B cell (primary cell): ENCODE data around the gene PTPN14. TPM values are rescaled to one million over a fixed set of nuclear protein-coding genes. Genes with fewer than 3 reads are reported as not detected.

Experiments used
- ATAC-seq: fragments of 200-7000 bp; cut with Tn5 transposase; one replicate; pipeline ENCODE4 v1.10.0; 2021; ENCODE audit warnings: low read depth, mild to moderate bottlenecking, moderate number of reproducible peaks, moderate library complexity
- CTCF ChIA-PET: fragments of 350-600 bp; sonication (Branson Sonifier 250); formaldehyde crosslinking; loops from one replicate; lab custom pipeline; 2021; ENCODE audit warnings: antibody characterized with exemption, inconsistent platforms; lab: Charles Lee
- POLR2A ChIA-PET: fragments of 350-600 bp; sonication (Branson Sonifier 250); formaldehyde crosslinking; loops from one replicate; lab custom pipeline; 2021; ENCODE audit warnings: antibody characterized with exemption; lab: Charles Lee
- DNase-seq: peaks from one replicate; pipeline ENCODE4 v3.0.0; 2013
- H2AFZ ChIP-seq: 2 replicates; pipeline ENCODE4 v1.6.1; 2012; ENCODE audit warnings: mild to moderate bottlenecking, low read depth, low read length; ENCODE audit not compliant: insufficient read depth, poor library complexity, severe bottlenecking
- H3K27ac ChIP-seq, 2 donors: 1 replicate in 1 of 2; 2 replicates in 1 of 2; pipeline ENCODE4 v1.5.1; 2012 to 2013; ENCODE audit warnings: low read length in 2 of 2, mild to moderate bottlenecking in 2 of 2, moderate library complexity in 1 of 2
- H3K27me3 ChIP-seq, 4 experiments: fragments of 200-600 bp in 1 of 4; sonication (generic) in 1 of 4; replicated peaks in 1 of 4; 1 replicate in 2 of 4; 2 replicates in 2 of 4; pipeline versions ENCODE4 v1.6.1 to v1.7.0; 2013 to 2016; ENCODE audit warnings: low read length in 3 of 4, mild to moderate bottlenecking in 2 of 4, mixed read lengths in 1 of 4, moderate library complexity in 1 of 4; ENCODE audit not compliant: insufficient read depth in 4 of 4, control insufficient read depth in 3 of 4; ENCODE audit errors: control extremely low read depth in 1 of 4
- H3K36me3 ChIP-seq, 2 experiments: replicated peaks in 1 of 2; 1 replicate in 1 of 2; 2 replicates in 1 of 2; pipeline versions ENCODE4 v1.6.1 to v1.7.1; 2013; ENCODE audit warnings: low read length in 1 of 2; ENCODE audit not compliant: insufficient read depth in 2 of 2, control insufficient read depth in 1 of 2; ENCODE audit errors: control extremely low read depth in 1 of 2, extremely low read depth in 1 of 2
- H3K4me1 ChIP-seq, 2 donors: fragments of 200-600 bp in 1 of 2; sonication (generic) in 1 of 2; 1 replicate in 1 of 2; 2 replicates in 1 of 2; pipeline versions ENCODE4 v1.5.1 to v1.6.1; 2013 to 2017; ENCODE audit warnings: low read length in 2 of 2; ENCODE audit not compliant: control insufficient read depth in 2 of 2, insufficient read depth in 2 of 2
- H3K4me2 ChIP-seq: replicated peaks from 2 replicates; pipeline ENCODE3; 2012; ENCODE audit warnings: mild to moderate bottlenecking, low read depth, low read length; ENCODE audit not compliant: poor library complexity, severe bottlenecking
- H3K4me3 ChIP-seq, 5 experiments: fragments of 200-600 bp in 1 of 5; sonication (generic) in 1 of 5; 1 replicate in 3 of 5; 2 replicates in 2 of 5; pipeline versions ENCODE4 v1.5.1 to v1.7.0; 2011 to 2016; ENCODE audit warnings: low read length in 4 of 5, mild to moderate bottlenecking in 4 of 5, low read depth in 2 of 5, control low read depth in 1 of 5, moderate library complexity in 1 of 5; ENCODE audit not compliant: insufficient read depth in 1 of 5; ENCODE audit errors: control extremely low read depth in 1 of 5, extremely low read depth in 1 of 5
- H3K79me2 ChIP-seq: fragments of 200-600 bp; sonication (generic); one replicate; pipeline ENCODE4 v1.6.0; 2016; ENCODE audit warnings: low read length; ENCODE audit not compliant: control insufficient read depth, insufficient read depth
- H3K9ac ChIP-seq: fragments of 200-600 bp; sonication (generic); 2 replicates; pipeline ENCODE4 v1.6.1; 2017; ENCODE audit warnings: mild to moderate bottlenecking, low read length, moderate library complexity
- H3K9me3 ChIP-seq, 3 donors: one replicate each; pipeline versions ENCODE4 v1.6.1 to v1.7.1; 2013; ENCODE audit warnings: low read length in 2 of 3; ENCODE audit not compliant: control insufficient read depth in 2 of 3, insufficient read depth in 1 of 3; ENCODE audit errors: control extremely low read depth in 1 of 3
- H4K20me1 ChIP-seq: 2 replicates; pipeline ENCODE4 v1.6.0; 2012; ENCODE audit warnings: mild to moderate bottlenecking, low read length; ENCODE audit not compliant: insufficient read depth, control insufficient read depth, poor library complexity, severe bottlenecking
- H3K27ac Mint-ChIP-seq: one replicate; pipeline ENCODE4 v1.8.0; 2021; ENCODE audit warnings: mixed read lengths
- H3K27me3 Mint-ChIP-seq: one replicate; pipeline ENCODE4 v1.8.0; 2021; ENCODE audit warnings: mixed read lengths
- H3K4me1 Mint-ChIP-seq: one replicate; pipeline ENCODE4 v1.8.0; 2021; ENCODE audit warnings: mixed read lengths
- H3K4me3 Mint-ChIP-seq: one replicate; pipeline ENCODE4 v1.8.0; 2021; ENCODE audit warnings: mixed read lengths
- H3K9me3 Mint-ChIP-seq: one replicate; pipeline ENCODE4 v1.8.0; 2022; ENCODE audit warnings: mixed read lengths; ENCODE audit not compliant: insufficient read depth
- EZH2 ChIP-seq: IDR thresholded peaks from 2 replicates; pipeline ENCODE4 v1.6.1; 2012; ENCODE audit warnings: borderline replicate concordance, low read depth, mild to moderate bottlenecking, moderate library complexity, low read length; ENCODE audit not compliant: insufficient read depth, poor library complexity, severe bottlenecking
- WGBS: methylation state at CpG from one replicate; pipeline ENCODE4 v1.1.5; 2013; ENCODE audit warnings: missing lambda C conversion rate; ENCODE audit not compliant: insufficient coverage; 5-methylcytosine and 5-hydroxymethylcytosine counted together
- intact Hi-C: fragments of 100-400 bp; cut with micrococcal nuclease; formaldehyde crosslinking; loops from one replicate; pipeline ENCODE4 v1.10.0; 2022
- polyA plus RNA-seq: library from polyadenylated mRNA; depleted of rRNA; stranded (reverse); fragments of >200 nt; gene quantifications from 2 replicates; pipeline ENCODE4 v1.2.3, GENCODE V29; 2012
- total RNA-seq, 2 donors: library from RNA; stranded (reverse); fragments of 120-200 nt in 1 of 2; gene quantifications; 1 replicate in 1 of 2; 2 replicates in 1 of 2; pipeline versions ENCODE4 v1.2.3 to v1.2.4, GENCODE V29; 2013 to 2022
- TF ChIP-seq, protein P1 (sequence below): fragments of 200-600 bp; IDR thresholded peaks from one replicate; pipeline ENCODE4 v1.8.0; 2022; ENCODE audit warnings: antibody characterized with exemption, mild to moderate bottlenecking

PTPN14 gene
- total and polyA plus RNA-seq, 2 donors (not counting 1 experiment from before 2014, with no cell fraction given): under 0.01 TPM; not detected in 1

DNA sequence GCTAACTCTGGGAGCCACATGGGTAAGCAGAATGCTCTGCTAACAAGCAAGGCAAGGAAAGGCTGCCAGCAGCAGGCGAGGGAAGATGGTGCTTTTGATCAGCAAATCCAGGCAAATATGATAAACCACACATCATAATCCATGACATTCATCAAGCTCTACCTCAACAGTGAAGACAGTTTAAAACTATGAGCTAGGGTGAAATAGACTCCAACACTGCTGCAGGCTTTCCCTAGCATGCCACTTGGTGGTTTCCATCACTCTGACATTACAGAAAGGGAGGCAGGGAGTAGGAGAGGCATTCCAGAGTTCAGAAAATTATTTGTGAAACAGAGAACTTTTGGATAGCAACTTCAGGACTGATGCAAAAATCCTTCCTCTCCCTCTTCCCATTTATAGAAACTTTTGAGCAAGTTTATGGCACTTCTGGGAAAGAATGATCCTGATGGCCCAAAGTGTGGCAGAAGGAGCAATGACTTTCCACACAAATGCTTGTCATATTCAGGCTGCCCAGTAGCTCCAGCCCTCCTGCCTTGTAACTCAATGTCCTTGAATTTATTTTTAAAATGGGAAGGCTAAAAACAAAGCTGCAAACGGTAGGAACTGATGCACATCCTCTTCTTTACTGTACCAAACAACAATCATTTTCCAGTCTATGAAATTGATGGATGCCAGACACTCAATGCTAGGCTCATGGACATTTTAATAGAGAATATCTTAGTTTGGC lies 199.7 kb downstream of the PTPN14 start:
- no peaks in the 10 kb centered on the region for H3K4me1 Mint-ChIP-seq
- Histone ChIP-seq H3K4me1 (no peaks in the 10 kb centered on the region), H3K9me3 (no peaks in the 10 kb centered on the region), H3K4me2 (no peak overlapping the region), H2AFZ (no peak overlapping the region), H3K27ac (no peak overlapping the region), H3K36me3 (no peaks in the 10 kb centered on the region), H3K4me3 (no peak overlapping the region), H3K79me2 (no peaks in the 10 kb centered on the region), H3K27me3 (no peaks in the 10 kb centered on the region), H4K20me1 (no peaks in the 10 kb centered on the region), H3K9ac (no peak overlapping the region)
- ChIA-PET CTCF (interaction anchor here (1.1 to 1.3 kb wide), 3 partner anchors 12 to 23 kb away, joined by 4 to 6 read pairs (median 4); no protein-coding TSS in a partner anchor), POLR2A (no interaction called here)
- H3K4me3 Mint-ChIP-seq: no peak overlapping the region
- H3K27me3 Mint-ChIP-seq: peaks cover 21% of the 10 kb centered on the region
- TF ChIP-seq EZH2: no peak
- TF ChIP-seq, protein P1, sequence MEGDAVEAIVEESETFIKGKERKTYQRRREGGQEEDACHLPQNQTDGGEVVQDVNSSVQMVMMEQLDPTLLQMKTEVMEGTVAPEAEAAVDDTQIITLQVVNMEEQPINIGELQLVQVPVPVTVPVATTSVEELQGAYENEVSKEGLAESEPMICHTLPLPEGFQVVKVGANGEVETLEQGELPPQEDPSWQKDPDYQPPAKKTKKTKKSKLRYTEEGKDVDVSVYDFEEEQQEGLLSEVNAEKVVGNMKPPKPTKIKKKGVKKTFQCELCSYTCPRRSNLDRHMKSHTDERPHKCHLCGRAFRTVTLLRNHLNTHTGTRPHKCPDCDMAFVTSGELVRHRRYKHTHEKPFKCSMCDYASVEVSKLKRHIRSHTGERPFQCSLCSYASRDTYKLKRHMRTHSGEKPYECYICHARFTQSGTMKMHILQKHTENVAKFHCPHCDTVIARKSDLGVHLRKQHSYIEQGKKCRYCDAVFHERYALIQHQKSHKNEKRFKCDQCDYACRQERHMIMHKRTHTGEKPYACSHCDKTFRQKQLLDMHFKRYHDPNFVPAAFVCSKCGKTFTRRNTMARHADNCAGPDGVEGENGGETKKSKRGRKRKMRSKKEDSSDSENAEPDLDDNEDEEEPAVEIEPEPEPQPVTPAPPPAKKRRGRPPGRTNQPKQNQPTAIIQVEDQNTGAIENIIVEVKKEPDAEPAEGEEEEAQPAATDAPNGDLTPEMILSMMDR: no peak
- ATAC-seq (no peak), DNase-seq (no peak)
- no CpG with 5 or more reads among the region's 2 CpGs for WGBS
- intact Hi-C loops: no loop called here
- no peaks in the 10 kb centered on the region for H3K9me3 Mint-ChIP-seq
- H3K27ac Mint-ChIP-seq: no peak overlapping the region

DNA sequence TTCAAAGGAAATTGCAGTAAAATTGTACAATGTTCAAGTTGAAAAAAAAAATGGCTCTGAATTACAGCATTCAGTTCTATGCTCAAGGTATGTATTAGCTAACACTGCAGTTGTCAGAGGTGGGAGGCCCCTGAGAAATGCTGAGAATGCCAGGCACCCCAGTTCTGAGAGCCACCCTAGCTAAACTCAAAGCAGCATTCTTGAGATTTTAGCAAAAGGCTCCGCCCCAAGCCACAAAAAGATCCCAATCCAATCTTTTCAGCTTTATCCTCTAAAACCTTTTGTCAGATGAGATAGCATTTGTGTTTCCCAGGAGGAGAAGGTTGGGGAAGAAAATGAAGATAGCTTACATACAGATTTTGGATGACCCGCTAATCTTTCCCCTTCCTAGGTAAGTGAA lies 201.6 kb downstream of the PTPN14 start:
- no peaks in the 10 kb centered on the region for H3K27me3 ChIP-seq
- no peak for ATAC-seq
- no peak overlapping the region for H3K4me3 ChIP-seq
- no peaks in the 10 kb centered on the region for H3K4me1 ChIP-seq
- no peaks in the 10 kb centered on the region for H4K20me1 ChIP-seq
- H3K9me3 Mint-ChIP-seq: peaks cover 2% of the 10 kb centered on the region
- no peak for DNase-seq
- no peaks in the 10 kb centered on the region for H3K79me2 ChIP-seq
- peaks cover 6% of the 10 kb centered on the region for H3K27me3 Mint-ChIP-seq
- H3K4me3 Mint-ChIP-seq: no peak overlapping the region
- no peak overlapping the region for H2AFZ ChIP-seq
- no peak overlapping the region for H3K4me2 ChIP-seq
- ChIA-PET CTCF (interaction anchor here (0.6 to 1.0 kb wide), 2 partner anchors 18 to 21 kb away, joined by 3 to 5 read pairs; no protein-coding TSS in a partner anchor), POLR2A (no interaction called here)
- peaks cover 0 to 3% (median 0%) of the 10 kb centered on the region in 3 donors for H3K9me3 ChIP-seq
- H3K4me1 Mint-ChIP-seq: no peaks in the 10 kb centered on the region
- WGBS: no CpG with 5 or more reads among the region's 2 CpGs
- H3K27ac Mint-ChIP-seq: no peak overlapping the region
- no peak overlapping the region for H3K9ac ChIP-seq
- no peaks in the 10 kb centered on the region for H3K36me3 ChIP-seq
- intact Hi-C loops: no loop called here
- no peak for TF ChIP-seq EZH2
- TF ChIP-seq, protein P1: no peak
- H3K27ac ChIP-seq: no peak overlapping the region
